Fibroblast of skin of scalp (primary cell): Measurements from ENCODE around the gene P2RX6.
"Not testable (repeated sequence)": the region's sequence is repeated elsewhere in the genome, so short reads cannot be mapped to it uniquely, and the experiment has no call there.

Experiments used
- DNase-seq: peaks from one replicate; pipeline ENCODE4 v3.0.0-alpha.2; 2013

P2RX6 gene

DNA sequence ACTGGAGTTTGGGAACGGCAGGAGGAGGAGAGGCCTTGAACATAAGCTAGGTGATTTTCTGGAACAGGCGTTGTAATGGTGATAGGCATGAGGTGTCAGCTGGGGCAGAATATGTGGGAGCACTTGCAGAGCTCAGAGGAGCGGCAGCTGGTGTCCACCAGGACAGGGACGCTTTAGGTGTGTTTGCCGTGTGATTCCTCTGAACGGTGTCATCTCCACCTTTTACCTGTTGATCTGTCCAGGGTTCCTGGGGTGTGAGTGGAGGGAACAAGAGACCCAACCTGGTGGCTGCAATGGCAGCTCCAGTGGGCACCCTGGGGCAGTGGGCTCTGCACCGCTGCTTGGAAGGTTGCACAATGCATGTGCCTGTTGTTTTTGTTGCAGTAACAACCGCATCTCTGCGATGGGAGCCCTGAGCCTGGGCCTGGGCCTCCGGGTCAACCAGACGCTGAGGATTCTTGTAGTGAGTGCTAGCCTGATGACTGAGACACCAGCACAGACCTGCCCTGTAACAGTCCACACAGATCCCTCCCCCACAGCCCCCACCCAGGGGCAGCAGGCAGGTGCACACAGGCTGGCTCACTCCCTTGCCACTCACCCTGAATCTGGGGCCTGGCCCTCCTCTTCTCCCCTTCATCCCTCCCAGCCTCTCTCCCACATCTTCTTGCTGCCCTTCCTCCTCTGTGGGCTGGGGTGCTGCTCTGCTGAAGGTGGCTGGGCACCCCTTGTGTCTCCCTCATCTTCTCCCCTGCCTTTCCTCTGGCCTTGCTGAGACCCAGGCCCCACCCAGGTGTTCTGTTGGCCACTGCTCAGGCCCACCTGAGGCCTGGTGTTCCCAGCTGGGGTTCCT, 40.0 kb downstream of the P2RX6 start:
- DNase-seq = no peak

DNA sequence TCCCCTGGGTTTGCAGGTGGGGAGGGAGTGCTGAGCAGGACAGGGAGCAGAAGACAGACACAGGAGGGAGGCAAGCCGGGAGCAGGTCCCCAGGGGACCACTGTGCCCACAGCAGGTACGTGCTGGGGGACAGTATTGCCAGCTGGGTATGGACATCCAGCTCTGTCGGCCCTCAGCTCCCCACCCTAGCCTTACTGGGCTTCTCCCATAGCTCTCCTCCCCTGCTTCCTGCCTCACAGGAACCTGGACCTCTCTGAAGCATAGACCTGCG, 40.5 kb downstream of the P2RX6 start:
- DNase-seq = no peak

DNA sequence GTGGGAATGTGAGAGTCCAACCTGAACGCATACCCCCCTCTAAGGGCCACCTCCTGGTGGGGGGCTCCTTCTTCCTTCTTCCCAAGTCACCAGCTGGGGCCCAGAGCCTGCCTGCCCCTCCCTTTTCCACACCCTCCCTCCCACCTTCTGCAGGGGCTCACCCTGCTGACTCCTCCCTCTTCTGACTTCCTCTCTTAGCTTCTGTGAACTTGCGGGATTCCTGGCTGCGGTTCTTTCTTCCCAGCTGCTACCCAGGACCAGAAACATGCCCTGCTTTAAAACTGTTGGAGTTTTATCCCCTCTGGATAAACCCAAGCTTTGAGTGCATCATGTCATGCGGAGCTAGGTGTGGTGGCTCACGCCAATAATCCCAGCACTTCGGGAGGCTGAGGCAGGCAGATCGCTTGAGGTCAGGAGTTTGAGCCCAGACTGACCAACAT, 40.9 kb downstream of the P2RX6 start:
- no peak for DNase-seq

DNA sequence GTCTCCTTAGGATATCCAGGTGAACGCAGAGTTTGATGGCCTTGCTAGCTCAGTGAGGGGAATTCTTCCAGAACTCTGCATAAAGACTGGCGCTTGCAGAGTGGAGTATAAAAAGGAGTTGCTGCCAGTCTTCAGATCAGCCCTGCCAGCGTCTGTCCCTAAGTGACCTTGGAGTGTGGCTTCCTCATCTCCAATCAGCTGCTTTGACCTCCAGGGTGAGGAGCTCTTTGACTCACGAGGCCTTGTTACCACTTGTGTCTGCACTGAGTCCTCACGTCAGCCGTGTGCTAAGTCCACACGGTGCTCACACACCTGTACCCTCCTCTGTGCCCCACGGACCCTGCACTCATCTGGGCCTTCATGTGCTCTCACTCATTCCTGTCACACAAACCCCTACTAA, 45.4 kb downstream of the P2RX6 start:
- DNase-seq = not testable (repeated sequence)

DNA sequence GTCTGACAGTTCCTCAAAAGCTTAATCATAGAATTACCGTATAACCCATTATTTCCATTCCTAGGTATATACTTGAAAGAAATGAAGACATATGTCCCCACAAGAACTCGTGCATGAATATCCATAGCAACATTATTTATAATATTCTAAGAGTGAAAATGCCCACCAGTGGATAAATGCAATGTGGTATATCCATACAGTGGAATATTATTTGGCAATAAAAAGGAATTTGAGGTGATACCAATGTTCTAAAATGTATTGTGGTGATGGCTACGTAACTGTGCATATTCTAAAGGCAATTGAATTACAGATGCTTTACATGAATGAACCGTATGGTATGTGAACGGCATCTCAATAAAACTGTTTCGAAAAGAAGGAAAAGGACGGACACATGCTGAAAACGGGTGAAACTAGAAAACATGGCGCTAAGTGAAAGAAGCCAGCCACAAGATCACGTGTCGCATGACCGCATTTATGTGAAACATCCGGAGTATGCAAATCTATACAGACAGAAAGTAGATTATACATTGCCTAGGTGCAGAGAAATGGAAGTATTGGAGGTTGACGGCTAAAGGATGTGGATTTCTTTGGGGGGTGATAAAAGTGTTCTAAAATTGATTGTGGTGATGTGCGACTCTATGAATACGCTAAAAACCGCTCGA, 46.8 kb downstream of the P2RX6 start:
- not testable (repeated sequence) for DNase-seq

DNA sequence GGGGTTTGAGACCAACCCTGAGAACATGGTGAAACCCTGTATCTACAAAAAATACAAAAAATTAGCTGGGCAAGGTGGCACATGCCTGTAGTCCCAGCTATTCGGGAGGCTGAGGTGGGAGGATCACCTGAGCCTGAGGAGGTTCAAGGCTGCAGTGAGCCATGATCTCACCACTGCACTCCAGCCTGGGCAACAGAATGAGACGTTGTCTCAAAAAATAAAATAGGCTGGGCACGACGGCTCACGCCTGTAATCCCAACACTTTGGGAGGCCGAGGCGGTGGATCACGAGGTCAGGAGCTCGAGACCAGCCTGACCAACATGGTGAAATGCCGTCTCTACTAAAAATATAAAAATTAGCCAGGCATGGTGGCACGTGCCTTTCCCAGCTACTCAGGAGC, 49.5 kb downstream of the P2RX6 start:
- DNase-seq = not testable (repeated sequence)

DNA sequence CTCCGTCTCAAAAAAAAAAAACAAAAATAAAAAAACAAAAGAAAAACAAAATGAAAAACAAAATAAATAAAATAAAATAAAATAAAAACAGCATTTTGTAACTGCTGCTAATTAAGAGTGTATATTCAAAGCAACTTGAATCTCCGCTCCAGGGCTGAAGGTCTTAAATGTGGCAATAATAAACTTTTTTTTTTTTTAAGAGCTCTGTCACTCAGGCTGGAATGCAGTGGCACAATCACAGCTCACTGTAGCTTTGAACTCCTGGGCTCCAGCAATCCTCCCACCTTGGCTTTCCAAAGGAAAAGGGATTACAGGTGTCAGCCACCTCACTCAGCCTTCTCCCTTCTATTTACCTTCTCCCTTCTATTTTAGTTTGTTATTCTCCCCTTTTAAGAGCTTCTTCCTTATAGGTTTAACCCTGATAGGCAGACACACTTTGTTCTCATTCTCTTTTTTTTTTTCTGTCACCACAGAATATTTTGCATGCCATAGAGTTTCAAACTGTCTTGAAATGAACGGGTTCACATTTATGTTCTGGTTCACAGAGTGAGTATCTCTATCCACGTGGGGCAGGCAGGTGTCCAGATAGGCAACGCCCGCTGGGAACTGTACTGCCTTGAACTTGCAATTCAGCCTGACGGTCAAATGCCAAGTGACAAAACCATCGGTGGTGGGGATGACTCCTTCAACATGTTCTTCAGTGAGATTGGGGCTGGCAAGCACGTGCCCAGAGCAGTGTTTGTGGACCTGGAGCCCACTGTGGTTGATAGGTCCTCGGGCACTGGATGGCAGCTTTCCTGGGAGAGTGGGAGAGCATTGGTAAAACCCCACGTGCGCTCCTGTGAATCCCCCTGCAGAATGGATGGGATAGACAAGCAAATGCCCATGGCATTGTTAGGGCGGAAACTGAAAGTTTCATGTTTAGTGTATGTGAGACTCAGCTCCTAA, 50.2 kb downstream of the P2RX6 start:
- DNase-seq = no peak

DNA sequence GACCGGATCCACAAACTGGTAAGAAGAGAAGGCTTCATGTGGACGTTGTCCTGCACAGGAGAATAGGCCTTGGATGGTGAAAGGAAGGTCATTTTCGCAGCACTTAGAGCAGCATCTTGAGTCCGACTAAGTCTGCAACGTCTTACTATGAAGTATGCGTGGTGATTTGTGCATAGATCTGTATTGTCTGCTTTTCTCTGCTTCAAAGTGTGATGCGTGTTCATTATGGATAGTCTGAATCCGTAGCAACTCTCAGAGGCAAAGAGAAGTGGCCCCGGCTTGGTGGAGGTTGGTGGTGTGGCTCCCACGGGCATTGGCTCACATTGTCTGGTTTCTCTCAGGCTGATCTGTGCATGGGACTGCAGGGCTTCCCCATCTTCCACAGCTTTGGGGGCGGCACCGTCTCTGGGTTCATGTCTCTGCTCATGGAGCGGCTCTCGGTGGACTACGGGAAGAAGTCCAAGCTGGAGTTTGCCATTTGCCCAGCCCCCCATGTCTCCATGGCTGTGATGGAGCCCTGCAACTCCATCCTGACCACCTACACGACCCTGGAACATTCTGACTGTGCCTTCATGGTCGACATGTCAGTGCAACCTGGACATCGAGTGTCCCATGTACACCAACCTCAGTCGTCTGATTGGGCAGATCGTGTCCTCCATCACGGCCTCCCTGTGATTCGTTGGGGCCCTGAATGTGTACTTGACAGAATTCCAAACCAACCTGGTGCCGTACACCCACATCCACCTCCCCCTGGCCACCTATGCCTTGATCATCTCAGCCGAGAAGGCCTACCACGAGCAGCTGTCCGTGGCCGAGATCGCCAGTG, 52.3 kb downstream of the P2RX6 start:
- DNase-seq = no peak

DNA sequence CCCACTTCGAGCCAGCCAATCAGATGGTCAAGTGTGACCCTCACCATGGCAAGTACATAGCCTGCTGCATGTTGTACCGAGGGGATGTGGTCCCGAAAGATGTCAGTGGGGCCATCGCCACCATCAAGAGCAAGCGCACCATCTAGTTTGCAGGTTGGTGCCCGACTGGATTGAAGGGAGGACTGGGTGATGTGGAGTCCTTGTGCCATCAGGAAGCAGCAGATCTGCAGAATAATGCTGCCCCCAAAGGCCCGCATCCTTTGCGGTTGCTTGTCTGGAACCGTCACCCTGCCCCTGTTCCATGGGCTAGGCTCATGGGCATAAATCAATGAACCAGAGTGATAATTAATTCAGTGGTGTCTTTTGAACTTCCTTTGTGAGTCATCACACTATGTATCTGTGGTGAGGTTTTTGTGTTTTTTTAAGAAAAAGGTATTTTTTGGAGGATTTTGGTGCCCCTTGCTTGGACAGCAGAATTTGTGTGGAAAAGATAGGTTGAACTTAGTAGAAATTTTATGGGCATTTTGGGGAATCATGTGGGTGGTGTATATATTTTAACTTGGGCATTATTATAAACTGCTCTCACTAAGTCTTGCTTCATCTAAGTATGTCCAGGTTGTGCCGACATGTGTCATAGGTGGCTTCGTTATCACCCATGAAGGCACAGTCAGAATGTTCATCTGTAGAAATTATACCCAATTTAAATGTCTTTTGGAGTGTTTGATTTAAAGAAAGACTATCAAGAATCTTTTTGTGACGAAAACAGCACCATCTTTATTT, 53.1 kb downstream of the P2RX6 start:
- DNase-seq = no peak

DNA sequence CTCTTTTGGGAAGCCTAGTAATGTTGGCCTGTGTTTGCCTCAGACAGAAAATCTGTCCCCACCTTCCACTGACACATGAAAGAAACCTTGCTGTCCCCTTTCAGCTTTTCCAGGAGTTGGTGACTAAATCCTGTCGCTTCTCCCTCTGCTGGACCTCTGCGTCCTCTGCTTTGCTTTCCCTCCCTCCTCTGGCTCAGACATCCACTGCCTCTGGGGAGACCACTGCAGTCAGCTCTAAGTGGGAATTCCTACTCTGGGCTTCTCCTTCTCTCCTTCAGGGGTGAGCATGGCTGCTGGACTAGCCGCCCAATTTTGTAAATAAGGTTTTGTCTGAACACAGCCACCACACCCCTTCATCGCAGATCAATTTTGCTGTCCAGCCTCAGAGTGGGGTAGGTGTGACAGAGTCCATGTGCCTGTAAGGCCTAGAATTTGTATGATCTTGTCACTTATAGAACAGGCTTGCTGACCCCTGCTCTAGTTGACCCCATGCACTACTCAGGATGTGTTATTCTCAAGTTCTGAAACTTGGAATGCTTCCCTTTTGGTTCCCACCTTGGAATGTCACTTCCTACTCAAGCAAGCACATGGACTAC, 53.8 kb downstream of the P2RX6 start:
- DNase-seq = no peak

DNA sequence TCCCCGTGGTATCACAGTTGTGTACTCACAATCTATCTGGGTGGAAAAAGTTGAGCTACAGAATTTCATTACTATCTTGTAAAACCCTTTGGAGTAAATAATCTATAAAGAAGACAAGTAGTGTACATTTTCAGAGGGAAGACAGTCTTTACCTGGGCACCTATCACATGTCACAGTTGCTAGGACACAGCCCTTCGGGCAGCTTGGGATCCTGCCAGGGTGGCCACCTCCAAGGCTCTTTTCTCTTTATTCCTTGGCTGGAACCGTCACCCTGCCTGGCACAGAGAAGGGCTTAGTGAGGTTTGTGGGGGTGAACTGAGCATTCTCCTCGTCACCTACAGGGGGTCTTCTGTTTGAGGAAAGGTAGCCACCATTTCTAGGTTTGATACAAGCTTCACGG, 54.4 kb downstream of the P2RX6 start:
- no peak for DNase-seq

DNA sequence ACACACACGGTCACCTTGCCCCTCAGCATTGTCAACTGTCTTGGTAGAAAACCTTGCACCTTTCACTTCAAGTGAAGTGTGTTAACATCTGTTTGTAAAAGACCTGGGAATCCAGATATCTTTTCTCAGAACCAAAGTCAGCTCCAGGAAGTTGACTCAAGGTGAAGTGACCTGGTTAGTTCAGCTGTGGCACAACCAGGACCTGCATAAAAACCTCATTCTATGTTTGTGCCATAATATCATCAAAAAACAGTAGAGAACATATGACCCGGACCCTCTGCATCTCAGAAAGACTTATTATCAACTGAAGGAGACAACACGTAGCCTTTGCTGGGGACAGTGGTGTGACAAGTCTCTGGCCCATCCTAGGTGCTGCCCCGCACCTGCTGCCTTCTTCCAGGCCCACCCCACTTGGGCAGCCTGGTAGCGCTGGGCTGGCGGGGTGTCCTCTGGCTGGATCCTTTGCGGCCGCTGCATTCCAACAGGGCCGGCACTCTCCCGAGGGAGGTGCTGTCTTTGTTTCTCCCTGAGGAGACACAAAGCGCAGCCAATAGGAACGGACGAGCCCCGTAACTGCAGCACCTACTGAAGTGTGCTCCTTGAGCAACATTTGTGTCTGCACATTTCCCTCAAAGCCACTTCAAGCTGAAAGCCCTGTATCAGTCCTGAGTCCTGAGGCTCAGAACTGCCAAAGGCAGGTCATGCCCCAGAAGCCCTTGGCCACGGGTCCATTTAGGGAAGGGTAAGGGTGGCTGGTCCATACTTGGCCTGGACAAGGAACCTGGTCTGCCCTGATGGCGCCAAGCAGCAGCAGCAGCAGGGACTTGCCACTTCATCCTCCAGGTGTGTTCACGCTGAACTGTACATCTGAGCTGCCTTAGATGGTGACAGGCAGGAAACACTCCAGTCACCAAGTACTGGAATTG, 56.0 kb downstream of the P2RX6 start:
- no peak for DNase-seq

DNA sequence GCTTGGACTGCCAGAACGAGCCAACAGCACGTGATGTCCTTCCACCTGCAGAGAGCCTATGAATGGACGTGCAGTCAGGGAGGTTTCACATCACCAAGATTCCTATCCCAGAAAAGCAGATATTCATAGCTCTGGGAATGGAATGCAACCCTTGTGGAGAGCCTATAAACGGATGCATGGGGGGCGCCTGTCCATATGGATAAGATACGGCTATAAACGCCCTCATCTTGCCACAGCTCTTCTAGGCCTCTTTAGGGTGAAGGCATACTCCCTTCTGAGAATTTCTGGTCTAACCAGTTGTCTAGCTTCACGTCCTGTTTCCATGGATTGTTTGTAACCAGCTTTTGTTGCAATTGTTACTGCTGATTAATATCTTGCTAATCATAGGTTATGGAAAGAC, 56.8 kb downstream of the P2RX6 start:
- not testable (repeated sequence) for DNase-seq

DNA sequence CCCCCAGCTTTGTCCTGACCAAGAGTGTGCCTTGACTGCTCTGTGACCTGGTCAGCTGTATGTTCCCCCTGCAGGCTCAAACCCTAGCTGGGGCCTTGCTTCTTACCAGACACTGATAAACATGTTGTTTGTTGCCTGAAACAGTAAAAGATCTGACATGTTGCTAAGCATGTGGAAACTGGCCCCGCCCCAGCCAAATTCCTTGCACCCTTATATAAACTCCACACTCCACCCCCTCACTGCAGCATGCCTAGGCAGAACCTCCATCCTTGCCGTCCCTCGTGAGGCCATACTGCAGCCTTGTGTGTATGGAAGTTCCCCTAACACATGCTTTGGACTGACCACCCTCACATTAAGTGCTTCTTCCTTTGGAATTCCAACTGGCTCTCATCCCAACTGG, 58.1 kb downstream of the P2RX6 start:
- no peak for DNase-seq

DNA sequence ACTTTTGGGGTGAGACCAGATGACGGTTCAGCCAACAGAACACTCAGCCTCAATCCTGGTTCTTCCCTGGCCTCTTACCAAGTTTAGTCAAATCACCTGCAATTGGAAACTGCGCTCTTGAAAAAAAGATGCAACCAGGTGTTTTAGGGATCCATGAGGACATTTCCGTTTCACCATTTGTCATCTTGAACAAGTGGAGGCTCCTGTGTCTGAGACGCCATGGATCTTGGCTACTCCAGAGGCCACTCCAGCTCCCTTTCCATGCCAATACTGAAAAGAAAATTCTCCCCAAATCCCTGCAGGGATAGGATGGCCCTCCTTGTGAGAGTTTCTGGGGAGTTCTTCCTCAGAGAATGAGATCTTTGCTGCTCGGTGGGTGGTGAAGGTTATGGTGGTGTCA, 58.5 kb downstream of the P2RX6 start:
- DNase-seq = no peak

DNA sequence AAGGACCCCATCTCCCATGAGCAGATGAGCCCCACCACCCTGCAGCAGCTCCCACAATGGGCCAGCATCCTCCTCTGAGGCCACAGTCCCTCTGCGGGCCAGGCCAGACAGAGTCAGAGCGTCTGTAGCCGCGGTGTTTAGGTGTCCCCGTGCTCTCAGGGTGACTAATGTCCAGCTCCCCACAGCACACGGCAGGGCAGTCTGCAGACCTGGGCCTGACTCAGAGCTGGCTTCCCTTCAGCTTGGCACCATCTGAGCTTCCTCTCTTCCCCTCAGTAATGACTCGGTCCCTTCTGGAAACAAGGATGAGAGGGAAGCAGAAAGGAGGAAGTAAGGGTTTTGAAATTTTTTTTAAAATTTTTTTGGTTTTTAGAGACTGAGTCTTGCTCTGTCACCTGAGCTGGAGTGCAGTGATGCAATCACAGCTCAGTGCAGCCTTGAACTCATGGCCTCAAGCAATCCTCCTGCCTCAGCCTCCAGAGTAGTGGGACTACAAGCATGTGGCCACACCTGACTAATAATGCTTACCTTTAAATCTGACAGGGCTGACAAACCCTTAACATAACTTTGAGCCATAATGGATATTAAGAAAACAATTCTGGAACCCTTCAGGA, 59.2 kb downstream of the P2RX6 start:
- DNase-seq = peak; percentile 56

DNA sequence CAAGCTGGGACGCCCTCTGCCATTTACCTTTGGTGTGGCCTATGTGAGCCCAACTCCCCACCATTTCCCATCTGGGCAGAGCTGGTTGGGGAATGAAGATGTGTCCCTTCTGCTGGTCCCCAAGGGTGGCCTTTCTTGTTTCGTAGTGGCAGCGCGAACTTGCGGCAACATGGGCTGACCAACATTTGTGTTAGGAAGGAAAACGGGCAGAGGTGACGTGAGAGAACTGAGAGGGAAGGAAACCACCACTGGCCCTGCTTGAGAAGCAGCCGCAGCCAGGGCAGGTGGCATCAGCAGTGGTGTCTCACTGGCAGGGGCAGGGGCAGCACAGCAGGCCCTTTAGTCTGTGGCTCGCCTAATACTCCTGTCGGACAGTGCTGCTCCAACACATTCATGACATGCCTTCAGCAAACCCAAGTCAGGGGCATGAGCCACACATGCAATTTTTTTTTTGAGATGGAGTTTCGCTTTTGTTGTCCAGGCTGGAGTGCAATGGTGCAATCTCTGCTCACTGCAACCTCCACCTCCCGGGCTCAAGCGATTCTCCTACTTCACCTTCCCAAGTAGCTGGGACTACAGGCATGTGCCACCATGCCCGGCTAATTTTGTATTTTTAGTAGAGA, 60.7 kb downstream of the P2RX6 start:
- no peak for DNase-seq

DNA sequence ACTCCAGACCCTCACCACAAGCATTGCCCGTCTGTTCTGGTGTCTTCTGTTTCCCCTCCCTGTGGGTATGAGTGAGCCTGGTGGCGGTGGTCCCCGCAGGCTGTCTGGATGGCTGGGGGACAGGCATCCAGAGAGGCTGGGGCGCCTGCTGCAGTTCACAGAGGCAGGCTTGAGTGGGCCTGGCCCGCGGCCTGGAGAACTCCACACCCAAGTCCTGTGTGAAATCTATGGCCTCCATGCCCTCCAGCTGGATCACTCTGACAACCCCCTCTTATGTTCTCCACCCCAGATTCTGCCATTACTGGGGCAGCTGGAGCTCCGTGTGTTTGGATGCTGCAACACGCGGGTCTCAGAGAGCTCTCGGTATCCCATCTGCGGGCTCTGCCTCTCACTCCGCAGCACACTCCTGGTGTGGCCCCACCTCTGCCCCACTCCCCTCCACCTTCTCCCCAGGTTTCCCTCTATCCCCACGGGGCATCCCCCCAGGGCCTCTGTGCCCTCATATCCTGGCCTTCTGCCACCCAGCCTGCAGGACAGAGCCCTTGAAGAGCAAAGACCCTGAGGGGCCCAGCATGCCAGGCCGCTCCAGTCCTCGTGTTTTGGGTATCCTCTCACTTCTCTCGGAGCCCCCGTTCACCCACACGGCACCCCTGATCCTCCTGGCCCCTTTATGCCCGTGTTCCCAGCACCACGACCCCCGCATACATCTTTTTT, 62.1 kb downstream of the P2RX6 start:
- no peak for DNase-seq
